MM.1S (cell line): Measurements from ENCODE around the gene LHPP.

Experiments used
- DNase-seq: peaks from one replicate; pipeline ENCODE4 v3.0.0-alpha.2; 2015
- H2AFZ ChIP-seq: fragments of 300-600 bp; sonication (generic); 2 replicates; pipeline ENCODE4 v1.6.0; 2016; ENCODE audit warnings: antibody characterized with exemption, low read length
- H3F3A ChIP-seq: fragments of 300-600 bp; sonication (generic); 2 replicates; pipeline ENCODE4 v1.6.1; 2016; ENCODE audit warnings: mild to moderate bottlenecking, antibody characterized with exemption, low read length, moderate library complexity, mixed read lengths; ENCODE audit not compliant: insufficient read depth
- H3K27ac ChIP-seq: fragments of 300-600 bp; sonication (generic); 2 replicates; pipeline ENCODE4 v1.5.1; 2016; ENCODE audit warnings: mild to moderate bottlenecking, low read length
- H3K27me3 ChIP-seq: fragments of 300-600 bp; sonication (generic); replicated peaks from 2 replicates; pipeline ENCODE4 v1.6.0; 2016; ENCODE audit warnings: low read length; ENCODE audit not compliant: insufficient read depth
- H3K36me3 ChIP-seq: fragments of 300-600 bp; sonication (generic); replicated peaks from 2 replicates; pipeline ENCODE4 v1.6.1; 2016; ENCODE audit warnings: mild to moderate bottlenecking, low read length, mixed read lengths; ENCODE audit not compliant: insufficient read depth
- H3K4me1 ChIP-seq: fragments of 300-600 bp; sonication (generic); 2 replicates; pipeline ENCODE4 v1.6.1; 2016; ENCODE audit warnings: low read length, mixed read lengths
- H3K4me2 ChIP-seq: fragments of 300-600 bp; sonication (generic); 2 replicates; pipeline ENCODE4 v1.6.0; 2016; ENCODE audit warnings: low read depth, low read length
- H3K4me3 ChIP-seq: fragments of 300-600 bp; sonication (generic); 2 replicates; pipeline ENCODE4 v1.5.1; 2016; ENCODE audit warnings: low read length, mixed read lengths
- H3K79me2 ChIP-seq: fragments of 300-600 bp; sonication (generic); 2 replicates; pipeline ENCODE4 v1.6.1; 2016; ENCODE audit warnings: mixed run types, low read length, mixed read lengths
- H3K9ac ChIP-seq: fragments of 300-600 bp; sonication (generic); 2 replicates; pipeline ENCODE4 v1.6.1; 2016; ENCODE audit warnings: low read length, mixed read lengths
- H3K9me2 ChIP-seq: fragments of 300-600 bp; sonication (generic); replicated peaks from 2 replicates; pipeline ENCODE4 v1.6.1; 2016; ENCODE audit warnings: mild to moderate bottlenecking, low read length, mixed read lengths; ENCODE audit not compliant: insufficient read depth
- H3K9me3 ChIP-seq: fragments of 300-600 bp; sonication (generic); replicated peaks from 2 replicates; pipeline ENCODE4 v1.6.1; 2016; ENCODE audit warnings: mild to moderate bottlenecking, low read length, mixed read lengths; ENCODE audit not compliant: insufficient read depth
- H4K20me1 ChIP-seq: fragments of 300-600 bp; sonication (generic); 2 replicates; pipeline ENCODE4 v1.6.1; 2016; ENCODE audit warnings: mild to moderate bottlenecking, low read length, moderate library complexity, mixed read lengths; ENCODE audit not compliant: insufficient read depth
- EZH2 ChIP-seq: fragments of 300-600 bp; sonication (generic); optimal IDR thresholded peaks from 2 replicates; pipeline ENCODE3; 2017; ENCODE audit warnings: low read depth, mild to moderate bottlenecking, antibody characterized with exemption, low read length, mixed read lengths
- EZH2phosphoT487 ChIP-seq: fragments of 300-600 bp; sonication (generic); IDR thresholded peaks from 2 replicates; pipeline ENCODE4 v1.6.1; 2018; ENCODE audit warnings: antibody characterized with exemption, low read length
- TF ChIP-seq, protein P1 (sequence below): fragments of 300-600 bp; sonication (generic); IDR thresholded peaks from 2 replicates; pipeline ENCODE4 v1.5.1; 2016; ENCODE audit warnings: antibody characterized with exemption, low read length, mixed read lengths

LHPP gene

DNA sequence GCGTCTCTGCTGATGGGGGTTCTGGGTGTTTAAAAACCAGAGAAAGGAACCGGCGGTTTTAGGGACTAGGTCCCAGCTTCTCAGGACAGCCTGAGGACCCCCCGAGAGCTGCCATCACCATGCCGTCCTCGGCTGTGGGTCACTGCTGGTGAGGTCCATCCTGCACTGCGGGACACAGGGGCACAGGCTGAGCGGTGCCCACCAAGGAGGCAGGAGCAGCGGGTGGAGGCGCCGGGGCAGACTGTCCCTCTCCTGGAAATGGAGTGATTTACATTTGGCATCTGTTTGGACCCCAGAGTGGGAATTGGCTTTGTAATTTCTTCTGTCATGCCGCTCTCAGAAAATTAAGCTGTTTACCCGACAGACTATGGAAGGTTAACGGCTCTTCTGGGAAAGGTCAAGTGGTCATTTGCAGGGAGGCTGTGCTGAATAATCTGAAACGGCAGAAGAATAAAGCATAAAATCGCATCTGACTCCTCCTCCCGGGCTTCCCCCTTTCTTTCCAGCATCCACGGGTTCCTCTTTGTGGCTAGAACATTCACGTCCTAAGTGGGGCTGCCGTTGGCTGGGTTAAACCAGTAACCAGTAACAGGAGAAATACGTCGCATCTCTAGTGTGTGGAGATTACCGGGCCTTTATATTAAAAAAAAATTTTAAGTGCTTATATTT is 31.7 kb downstream of the LHPP start:
- Histone ChIP-seq H3K79me2 (no peaks in the 10 kb centered on the region), H3K36me3 (no peaks in the 10 kb centered on the region), H3F3A (no peaks in the 10 kb centered on the region; the same call in 1 of the 2 replicates), H3K9ac (no peak overlapping the region), H3K4me3 (no peak overlapping the region), H3K4me1 (peaks cover 12% of the 10 kb centered on the region), H3K4me2 (no peak overlapping the region), H3K9me2 (no peaks in the 10 kb centered on the region), H3K27me3 (no peaks in the 10 kb centered on the region), H3K27ac (no peak overlapping the region), H2AFZ (no peak overlapping the region), H3K9me3 (no peaks in the 10 kb centered on the region), H4K20me1 (no peaks in the 10 kb centered on the region)
- TF ChIP-seq EZH2, result no peak
- no peak for TF ChIP-seq EZH2phosphoT487
- TF ChIP-seq, protein P1, sequence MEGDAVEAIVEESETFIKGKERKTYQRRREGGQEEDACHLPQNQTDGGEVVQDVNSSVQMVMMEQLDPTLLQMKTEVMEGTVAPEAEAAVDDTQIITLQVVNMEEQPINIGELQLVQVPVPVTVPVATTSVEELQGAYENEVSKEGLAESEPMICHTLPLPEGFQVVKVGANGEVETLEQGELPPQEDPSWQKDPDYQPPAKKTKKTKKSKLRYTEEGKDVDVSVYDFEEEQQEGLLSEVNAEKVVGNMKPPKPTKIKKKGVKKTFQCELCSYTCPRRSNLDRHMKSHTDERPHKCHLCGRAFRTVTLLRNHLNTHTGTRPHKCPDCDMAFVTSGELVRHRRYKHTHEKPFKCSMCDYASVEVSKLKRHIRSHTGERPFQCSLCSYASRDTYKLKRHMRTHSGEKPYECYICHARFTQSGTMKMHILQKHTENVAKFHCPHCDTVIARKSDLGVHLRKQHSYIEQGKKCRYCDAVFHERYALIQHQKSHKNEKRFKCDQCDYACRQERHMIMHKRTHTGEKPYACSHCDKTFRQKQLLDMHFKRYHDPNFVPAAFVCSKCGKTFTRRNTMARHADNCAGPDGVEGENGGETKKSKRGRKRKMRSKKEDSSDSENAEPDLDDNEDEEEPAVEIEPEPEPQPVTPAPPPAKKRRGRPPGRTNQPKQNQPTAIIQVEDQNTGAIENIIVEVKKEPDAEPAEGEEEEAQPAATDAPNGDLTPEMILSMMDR, result no peak
- DNase-seq, result no peak

DNA sequence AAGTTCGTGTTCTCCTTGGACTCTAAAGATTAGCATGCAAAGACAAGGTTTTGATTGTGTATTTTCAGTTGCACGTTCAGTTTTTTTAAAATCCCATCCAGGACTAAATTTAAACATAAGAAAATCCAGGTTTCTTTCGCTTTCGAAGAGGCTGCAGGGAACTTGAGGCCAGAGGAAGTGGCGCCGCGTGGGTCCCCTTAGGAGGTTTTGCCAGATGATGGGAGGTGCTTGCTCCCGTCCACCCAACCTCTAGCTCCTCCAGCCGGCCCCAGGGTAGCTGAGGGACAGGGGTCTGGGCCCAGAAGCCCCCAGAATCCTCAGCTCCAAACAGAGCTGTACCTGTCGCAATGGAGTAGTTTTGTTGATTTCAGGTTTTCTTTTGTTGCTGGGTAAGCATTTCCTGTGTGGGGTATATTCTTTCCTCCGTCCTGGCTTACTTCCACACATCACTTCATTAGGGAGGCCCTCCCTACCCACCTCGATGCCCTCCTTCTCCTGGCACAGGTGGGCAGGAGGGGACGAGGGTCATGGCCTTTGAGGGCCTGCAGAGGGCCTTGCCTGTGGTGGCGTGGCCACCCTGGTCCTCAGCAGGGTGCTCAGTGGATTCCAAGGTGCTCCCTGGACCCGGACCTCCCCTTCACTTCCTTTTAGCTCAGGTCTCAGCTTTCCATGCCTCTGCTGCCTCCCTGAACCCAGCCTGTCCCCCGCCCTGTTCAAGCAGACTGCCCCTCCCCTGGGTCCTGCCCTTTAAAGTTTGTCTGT is 32.6 kb downstream of the LHPP start:
- no peak for TF ChIP-seq EZH2
- H3K27me3 ChIP-seq, result no peaks in the 10 kb centered on the region
- DNase-seq, result no peak
- H3K9me2 ChIP-seq, result no peaks in the 10 kb centered on the region
- no peak overlapping the region for H2AFZ ChIP-seq
- H3K4me1 ChIP-seq, result peaks cover 3% of the 10 kb centered on the region; the same call in 1 of the 2 replicates
- no peak overlapping the region for H3K4me2 ChIP-seq
- H3K9me3 ChIP-seq, result no peaks in the 10 kb centered on the region
- no peaks in the 10 kb centered on the region for H3K36me3 ChIP-seq
- no peak overlapping the region for H3K4me3 ChIP-seq
- no peak overlapping the region for H3K9ac ChIP-seq
- no peaks in the 10 kb centered on the region for H3K79me2 ChIP-seq
- no peaks in the 10 kb centered on the region for H4K20me1 ChIP-seq
- no peak overlapping the region for H3K27ac ChIP-seq
- no peaks in the 10 kb centered on the region for H3F3A ChIP-seq

DNA sequence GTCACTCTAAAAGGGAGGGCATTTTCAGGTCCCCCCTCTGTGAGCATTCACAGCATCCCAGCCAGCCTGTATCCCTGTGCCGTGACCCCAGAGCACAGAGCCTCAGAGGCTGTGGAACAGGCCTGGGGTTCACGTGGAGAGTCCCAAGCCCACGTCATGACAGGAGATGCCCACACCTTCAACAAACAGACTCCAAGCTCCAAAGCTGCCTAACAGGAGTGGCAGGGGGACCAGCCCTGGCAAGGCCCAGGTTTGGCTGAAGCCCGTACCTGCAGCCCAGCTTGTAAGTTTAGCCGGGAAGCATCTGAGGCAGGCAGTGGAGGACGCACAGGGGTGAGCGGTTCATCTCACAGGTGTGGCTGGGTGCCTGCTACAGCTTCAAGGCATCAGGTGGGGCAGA is 33.5 kb downstream of the LHPP start:
- no peak overlapping the region for H3K9ac ChIP-seq

More for the DNA sequence above, 33.5 kb downstream of the LHPP start:
- TF ChIP-seq, protein P1, result no peak
- TF ChIP-seq EZH2phosphoT487, result no peak
- TF ChIP-seq EZH2, result no peak
- no peaks in the 10 kb centered on the region for H3K36me3 ChIP-seq
- no peak overlapping the region for H3K4me3 ChIP-seq
- H3K79me2 ChIP-seq, result no peaks in the 10 kb centered on the region
- H2AFZ ChIP-seq, result no peak overlapping the region
- no peak for DNase-seq
- no peaks in the 10 kb centered on the region for H4K20me1 ChIP-seq
- H3F3A ChIP-seq, result no peaks in the 10 kb centered on the region
- H3K27me3 ChIP-seq, result no peaks in the 10 kb centered on the region
- no peaks in the 10 kb centered on the region for H3K9me2 ChIP-seq
- H3K4me1 ChIP-seq, result no peaks in the 10 kb centered on the region
- H3K27ac ChIP-seq, result no peak overlapping the region
- no peaks in the 10 kb centered on the region for H3K9me3 ChIP-seq
- H3K4me2 ChIP-seq, result no peak overlapping the region
